ENCODE measurements around the gene NR3C2. TPM values are rescaled to one million over a fixed set of nuclear protein-coding genes. Genes with fewer than 3 reads are reported as not detected.

The NR3C2 gene
- total and polyA plus RNA-seq, 8 donors = 2.0 to 36.4 (median 16.9) TPM

DNA sequence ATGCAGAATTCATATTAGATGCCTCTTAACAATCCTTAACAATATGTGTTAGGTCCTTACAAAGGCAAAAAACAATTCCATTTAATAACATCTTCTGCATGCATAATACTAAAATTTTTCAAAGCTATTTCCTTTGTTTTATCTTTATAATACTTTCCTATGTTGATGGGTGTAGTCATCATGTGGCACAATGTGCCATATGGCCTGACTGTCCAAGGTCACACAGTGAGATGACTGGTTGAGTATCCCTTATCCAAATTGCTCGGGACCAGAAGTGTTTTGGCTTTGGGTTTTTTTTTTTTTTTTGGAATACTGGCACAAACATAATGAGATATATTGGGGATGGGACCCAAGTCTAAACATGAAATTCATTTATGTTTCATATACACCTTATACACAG lies 77.7 kb downstream of the NR3C2 start:
- no peak for DNase-seq
- TF ChIP-seq EP300 (IDR thresholded peaks at IDR 0.05) (no peak), POLR2AphosphoS5 (IDR thresholded peaks at IDR 0.05) (no peak)
- TF ChIP-seq, protein P1, sequence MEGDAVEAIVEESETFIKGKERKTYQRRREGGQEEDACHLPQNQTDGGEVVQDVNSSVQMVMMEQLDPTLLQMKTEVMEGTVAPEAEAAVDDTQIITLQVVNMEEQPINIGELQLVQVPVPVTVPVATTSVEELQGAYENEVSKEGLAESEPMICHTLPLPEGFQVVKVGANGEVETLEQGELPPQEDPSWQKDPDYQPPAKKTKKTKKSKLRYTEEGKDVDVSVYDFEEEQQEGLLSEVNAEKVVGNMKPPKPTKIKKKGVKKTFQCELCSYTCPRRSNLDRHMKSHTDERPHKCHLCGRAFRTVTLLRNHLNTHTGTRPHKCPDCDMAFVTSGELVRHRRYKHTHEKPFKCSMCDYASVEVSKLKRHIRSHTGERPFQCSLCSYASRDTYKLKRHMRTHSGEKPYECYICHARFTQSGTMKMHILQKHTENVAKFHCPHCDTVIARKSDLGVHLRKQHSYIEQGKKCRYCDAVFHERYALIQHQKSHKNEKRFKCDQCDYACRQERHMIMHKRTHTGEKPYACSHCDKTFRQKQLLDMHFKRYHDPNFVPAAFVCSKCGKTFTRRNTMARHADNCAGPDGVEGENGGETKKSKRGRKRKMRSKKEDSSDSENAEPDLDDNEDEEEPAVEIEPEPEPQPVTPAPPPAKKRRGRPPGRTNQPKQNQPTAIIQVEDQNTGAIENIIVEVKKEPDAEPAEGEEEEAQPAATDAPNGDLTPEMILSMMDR (IDR thresholded peaks at IDR 0.05) = no peak

DNA sequence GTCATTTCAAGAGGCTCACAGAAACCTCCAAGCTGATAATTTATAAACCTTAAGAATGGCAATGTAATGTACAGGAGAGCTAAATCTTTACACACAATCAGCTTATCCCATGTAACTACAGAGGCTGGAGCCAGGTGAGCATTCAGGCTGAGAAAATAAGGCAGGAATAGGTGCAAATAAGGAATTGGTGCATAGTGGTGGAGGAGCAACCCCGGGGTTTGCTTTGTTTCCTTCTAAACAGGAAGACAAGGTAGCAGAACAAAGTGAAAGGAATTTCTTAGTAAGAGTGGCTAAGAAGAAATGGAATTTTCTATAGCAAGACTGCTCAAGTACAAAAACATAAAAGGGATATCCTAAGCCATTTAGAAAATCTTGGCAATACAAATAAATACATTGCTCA lies 82.4 kb downstream of the NR3C2 start:
- H3K36me3 ChIP-seq = no peaks in the 10 kb centered on the region
- H3K27me3 ChIP-seq = no peaks in the 10 kb centered on the region
- TF ChIP-seq EP300 (IDR thresholded peaks at IDR 0.05) (no peak), POLR2AphosphoS5 (IDR thresholded peaks at IDR 0.05) (no peak), POLR2A (IDR thresholded peaks at IDR 0.05) (no peak)
- TF ChIP-seq, protein P1 (IDR thresholded peaks at IDR 0.05) = no peak
- 17 to 39% (median 27%) methylated on average over 1 of the region's 1 CpG for WGBS, 5 donors
- H3K9me3 ChIP-seq = no peaks in the 10 kb centered on the region
- H3K27ac ChIP-seq = no peak overlapping the region
- H3K4me3 ChIP-seq = no peak overlapping the region
- intact Hi-C loops (cut with DNase I; ENCODE audit: low total_unique reads) = no loop called here
- peaks cover 0 to 33% (median 14%) of the 10 kb centered on the region in 4 donors for H3K4me1 ChIP-seq
- no peak for DNase-seq

More for the DNA sequence above, 77.7 kb downstream of the NR3C2 start:
- no peaks in the 10 kb centered on the region for H3K36me3 ChIP-seq
- intact Hi-C loops (cut with DNase I; ENCODE audit: low total_unique reads) = no loop called here
- H3K4me3 ChIP-seq = no peak overlapping the region
- no peaks in the 10 kb centered on the region for H3K9me3 ChIP-seq
- H3K27ac ChIP-seq = no peak overlapping the region
- peaks cover 0 to 30% (median 7%) of the 10 kb centered on the region in 4 donors for H3K4me1 ChIP-seq
- WGBS, 5 donors = 71 to 86% (median 81%) methylated on average over 1 of the region's 1 CpG
- H3K27me3 ChIP-seq = no peaks in the 10 kb centered on the region

DNA sequence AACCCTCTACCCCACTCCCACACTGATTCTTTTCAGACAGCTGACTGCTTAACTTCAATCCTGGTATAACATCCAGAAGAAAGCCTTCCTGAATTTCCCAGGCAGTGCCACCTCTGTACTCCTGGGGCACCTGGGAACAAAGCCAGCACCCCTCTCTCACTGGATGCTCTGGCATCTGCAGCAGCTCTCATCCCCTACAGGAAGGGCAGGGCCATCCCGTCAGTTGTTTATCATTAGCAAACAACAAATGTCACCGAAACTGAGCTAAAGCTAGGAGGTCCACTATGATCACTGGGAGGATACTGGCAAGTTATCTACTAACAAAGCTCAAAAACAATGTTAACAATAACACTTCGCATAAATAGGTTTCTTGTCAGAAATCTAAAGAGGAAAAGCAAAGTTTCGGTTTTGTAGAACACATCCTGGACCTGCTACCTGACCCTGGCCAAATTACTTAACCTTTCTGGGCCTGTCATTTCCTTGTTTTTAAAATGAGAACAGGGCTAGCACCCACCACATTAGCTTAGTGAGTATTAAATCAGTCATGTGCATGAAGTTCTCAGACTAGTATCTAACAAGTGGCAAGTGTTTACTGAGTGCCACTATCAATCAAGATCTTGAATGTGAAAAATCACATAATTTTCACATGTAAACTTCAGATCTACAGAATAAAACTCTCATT lies 86.6 kb downstream of the NR3C2 start:
- H3K27ac ChIP-seq = no peak overlapping the region
- intact Hi-C loops (cut with DNase I; ENCODE audit: low total_unique reads) = no loop called here
- peaks cover 0 to 23% (median 14%) of the 10 kb centered on the region in 4 donors for H3K4me1 ChIP-seq
- no peaks in the 10 kb centered on the region for H3K27me3 ChIP-seq
- H3K9me3 ChIP-seq = no peaks in the 10 kb centered on the region
- H3K4me3 ChIP-seq = no peak overlapping the region
- no peaks in the 10 kb centered on the region for H3K36me3 ChIP-seq
- TF ChIP-seq, protein P1 (IDR thresholded peaks at IDR 0.05) = no peak
- TF ChIP-seq EP300 (IDR thresholded peaks at IDR 0.05) (no peak), POLR2AphosphoS5 (IDR thresholded peaks at IDR 0.05) (no peak), POLR2A (IDR thresholded peaks at IDR 0.05) (no peak)
- DNase-seq = peak in 1 of 2 donors; percentile 13
- WGBS, 5 donors = 18 to 36% (median 26%) methylated on average over 4 of the region's 4 CpGs

DNA sequence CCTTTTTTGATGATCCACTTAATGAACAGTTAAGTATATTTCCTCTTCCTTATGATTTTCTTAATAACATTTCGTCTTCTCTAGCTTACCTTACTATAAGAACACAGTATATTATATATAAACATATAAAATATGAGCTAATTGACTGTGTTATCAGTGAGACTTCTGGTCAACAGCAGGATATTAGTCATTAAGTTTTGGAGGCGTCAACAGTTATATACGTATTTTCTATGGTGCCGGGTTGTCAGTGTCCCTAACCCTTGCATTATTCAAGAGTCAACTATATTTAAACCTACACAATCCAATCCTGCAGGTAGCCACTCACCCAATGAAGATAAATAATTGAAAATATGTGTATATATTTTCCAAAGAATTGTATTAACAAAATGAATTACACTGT lies 88.0 kb downstream of the NR3C2 start:
- Histone ChIP-seq H3K4me3 (no peak overlapping the region), H3K9me3 (no peaks in the 10 kb centered on the region), H3K36me3 (no peaks in the 10 kb centered on the region), H3K4me1 (peaks cover 0 to 14% (median 9%) of the 10 kb centered on the region in 4 donors), H3K27me3 (no peaks in the 10 kb centered on the region), H3K27ac (no peak overlapping the region)
- intact Hi-C loops (cut with DNase I; ENCODE audit: low total_unique reads) = no loop called here
- no peak for DNase-seq
- WGBS, 5 donors = 90 to 95% (median 94%) methylated on average over 4 of the region's 4 CpGs
- TF ChIP-seq EP300 (IDR thresholded peaks at IDR 0.05) = no peak
- TF ChIP-seq, protein P1 (IDR thresholded peaks at IDR 0.05) = no peak
- no peak for TF ChIP-seq POLR2AphosphoS5 (IDR thresholded peaks at IDR 0.05)
- no peak for TF ChIP-seq POLR2A (IDR thresholded peaks at IDR 0.05)

All from stomach (tissue), 9 donors.